Stomach (tissue), 9 donors: ENCODE measurements around the gene ICE1. TPM values are rescaled to one million over a fixed set of nuclear protein-coding genes. Genes with fewer than 3 reads are reported as not detected.
"Not testable (repeated sequence)": the region's sequence is repeated elsewhere in the genome, so short reads cannot be mapped to it uniquely, and the experiment has no call there.

Experiments used
- DNase-seq, 2 donors: peaks; one replicate each; pipeline versions ENCODE4 v3.0.0 to v3.0.0-alpha.2; 2013 to 2019
- H3K27ac ChIP-seq, 5 donors: fragments of 200-600 bp in 4 of 5; sonication (generic) in 4 of 5; one replicate each; pipeline ENCODE4 v1.5.1; 2013 to 2019; ENCODE audit warnings: mild to moderate bottlenecking in 1 of 5, moderate library complexity in 1 of 5
- H3K27me3 ChIP-seq, 3 donors: fragments of 200-600 bp; sonication (generic); one replicate each; pipeline ENCODE4 v1.5.1; 2017 to 2019; ENCODE audit warnings: mixed run types in 1 of 3
- H3K36me3 ChIP-seq, 4 donors: fragments of 200-600 bp; sonication (generic); 1 replicate in 3 of 4; 2 replicates in 1 of 4; pipeline ENCODE4 v1.5.1; 2016 to 2019
- H3K4me1 ChIP-seq, 4 donors: fragments of 200-600 bp; sonication (generic); one replicate each; pipeline ENCODE4 v1.5.1; 2016 to 2019
- H3K4me3 ChIP-seq, 4 donors: fragments of 200-600 bp; sonication (generic) in 3 of 4; one replicate each; pipeline ENCODE4 v1.5.1; 2016 to 2019; ENCODE audit warnings: mild to moderate bottlenecking in 1 of 4
- H3K9me3 ChIP-seq, 4 donors: fragments of 200-600 bp; sonication (generic); one replicate each; pipeline ENCODE4 v1.5.1; 2016 to 2019
- CTCF ChIP-seq, 7 experiments: fragments of 450-650 bp in 4 of 7; fragments of 200-600 bp in 3 of 7; sonication (generic) in 3 of 7; IDR thresholded peaks; one replicate each; pipeline ENCODE4 v1.5.1; 2016 to 2019; ENCODE audit warnings: antibody characterized with exemption in 7 of 7, control low read depth in 2 of 7, mild to moderate bottlenecking in 1 of 7
- EP300 ChIP-seq: sonication (generic); formaldehyde crosslinking; IDR thresholded peaks from one replicate; pipeline ENCODE4 v1.6.1; 2017; ENCODE audit warnings: antibody characterized with exemption
- POLR2A ChIP-seq, 4 donors: fragments of 450-650 bp; IDR thresholded peaks; one replicate each; pipeline ENCODE4 v1.6.1; 2016; ENCODE audit warnings: antibody characterized with exemption in 4 of 4, control low read depth in 2 of 4, mild to moderate bottlenecking in 1 of 4, moderate library complexity in 1 of 4
- POLR2AphosphoS5 ChIP-seq, 3 donors: sonication (generic); formaldehyde crosslinking; IDR thresholded peaks; one replicate each; pipeline ENCODE4 v1.6.1; 2016; ENCODE audit warnings: antibody characterized with exemption in 3 of 3
- WGBS, 5 donors: extraction: QIAGEN DNeasy Blood & Tissue Kit in 3 of 5; methylation state at CpG; one replicate each; pipeline versions ENCODE4 v1.1.5 to v1.1.7; 2013 to 2018; 5-methylcytosine and 5-hydroxymethylcytosine counted together
- intact Hi-C: fragments of 100-400 bp; cut with DNase I; formaldehyde crosslinking; loops from one replicate; pipeline ENCODE4 v1.15.1; 2023; ENCODE audit warnings: low total_unique reads
- polyA plus RNA-seq, 3 donors: library from polyadenylated mRNA; stranded (reverse); fragments of 200-250 nt; gene quantifications; one replicate each; pipeline ENCODE4 v1.2.3, GENCODE V29; 2013
- total RNA-seq, 5 donors: library from RNA; depleted of rRNA; stranded (reverse); fragments of >200 nt; gene quantifications; one replicate each; pipeline versions ENCODE4 v1.1.0 to v1.2.3, GENCODE V29; 2014 to 2016
- donor health status: healthy with polysubstance abuse.
- donor health status: Bipolar disorder and iron deficiency.
- donor health status: healthy.

The ICE1 gene
- total and polyA plus RNA-seq, 8 donors: 4.0 to 44.1 (median 16.7) TPM

GRCh38 chr5:5466227-5466626 is 43.8 kb downstream of the ICE1 start:
- no peak overlapping the region for H3K27ac ChIP-seq
- H3K9me3 ChIP-seq: no peaks in the 10 kb centered on the region
- H3K4me3 ChIP-seq: no peak overlapping the region
- WGBS, 5 donors: 89 to 95% (median 90%) methylated on average over 5 of the region's 5 CpGs
- H3K27me3 ChIP-seq: no peaks in the 10 kb centered on the region
- no peak for DNase-seq
- H3K36me3 ChIP-seq: peaks cover 17 to 89% (median 85%) of the 10 kb centered on the region in 4 donors
- TF ChIP-seq EP300 (no peak), POLR2AphosphoS5 (IDR thresholded peaks at IDR 0.05) (no peak)
- intact Hi-C loops: no loop called here
- H3K4me1 ChIP-seq: no peaks in the 10 kb centered on the region

- TF ChIP-seq EP300: no peak
- intact Hi-C loops: no loop called here
- DNase-seq: no peak
- peaks cover 8 to 74% (median 69%) of the 10 kb centered on the region in 4 donors for H3K36me3 ChIP-seq
- no peaks in the 10 kb centered on the region for H3K4me1 ChIP-seq
- H3K4me3 ChIP-seq: no peak overlapping the region
- WGBS, 5 donors: 92 to 97% (median 94%) methylated on average over 4 of the region's 4 CpGs
- H3K9me3 ChIP-seq: no peaks in the 10 kb centered on the region
- no peaks in the 10 kb centered on the region for H3K27me3 ChIP-seq
- H3K27ac ChIP-seq: no peak overlapping the region
These were observed 45.3 kb downstream of the ICE1 start for GRCh38 chr5:5467737-5468136.

GRCh38 chr5:5470933-5471332 is 48.5 kb downstream of the ICE1 start:
- DNase-seq: no peak
- no peaks in the 10 kb centered on the region for H3K27me3 ChIP-seq
- TF ChIP-seq POLR2A (IDR thresholded peaks at IDR 0.05) (no peak), EP300 (no peak), POLR2AphosphoS5 (IDR thresholded peaks at IDR 0.05) (no peak), CTCF (IDR thresholded peaks at IDR 0.05) (no peak)
- H3K4me1 ChIP-seq: no peaks in the 10 kb centered on the region
- H3K4me3 ChIP-seq: no peak overlapping the region
- no peak overlapping the region for H3K27ac ChIP-seq
- H3K9me3 ChIP-seq: no peaks in the 10 kb centered on the region
- intact Hi-C loops: no loop called here
- H3K36me3 ChIP-seq: peaks cover 0 to 71% (median 67%) of the 10 kb centered on the region in 4 donors

- intact Hi-C loops: no loop called here
- WGBS, 5 donors: 81 to 88% (median 84%) methylated on average over 2 of the region's 2 CpGs
- no peaks in the 10 kb centered on the region for H3K9me3 ChIP-seq
- no peaks in the 10 kb centered on the region for H3K4me1 ChIP-seq
- no peak overlapping the region for H3K27ac ChIP-seq
- H3K4me3 ChIP-seq: no peak overlapping the region
- H3K36me3 ChIP-seq: peaks cover 0 to 71% (median 67%) of the 10 kb centered on the region in 4 donors
- no peak for DNase-seq
- no peak for TF ChIP-seq POLR2AphosphoS5 (IDR thresholded peaks at IDR 0.05)
- no peaks in the 10 kb centered on the region for H3K27me3 ChIP-seq
These were observed 50.7 kb downstream of the ICE1 start for GRCh38 chr5:5473226-5473625.

- Histone ChIP-seq H3K4me1 (no peaks in the 10 kb centered on the region), H3K36me3 (peaks cover 0 to 59% (median 56%) of the 10 kb centered on the region in 4 donors), H3K27me3 (no peaks in the 10 kb centered on the region), H3K27ac (no peak overlapping the region), H3K4me3 (no peak overlapping the region), H3K9me3 (no peaks in the 10 kb centered on the region)
- TF ChIP-seq POLR2A (IDR thresholded peaks at IDR 0.05): no peak
- TF ChIP-seq EP300: no peak
- TF ChIP-seq CTCF (IDR thresholded peaks at IDR 0.05): no peak
- TF ChIP-seq POLR2AphosphoS5 (IDR thresholded peaks at IDR 0.05): no peak
- intact Hi-C loops: no loop called here
- 89 to 96% (median 94%) methylated on average over 5 of the region's 5 CpGs for WGBS, 5 donors
- DNase-seq: no peak
These were observed 52.5 kb downstream of the ICE1 start for GRCh38 chr5:5474961-5475360.

- WGBS, 5 donors: 96 to 99% (median 99%) methylated on average over 2 of the region's 2 CpGs
- Histone ChIP-seq H3K36me3 (peaks cover 0 to 56% (median 54%) of the 10 kb centered on the region in 4 donors), H3K27ac (no peak overlapping the region), H3K9me3 (no peaks in the 10 kb centered on the region), H3K4me1 (no peaks in the 10 kb centered on the region), H3K27me3 (no peaks in the 10 kb centered on the region), H3K4me3 (no peak overlapping the region)
- intact Hi-C loops: no loop called here
- DNase-seq: no peak
- TF ChIP-seq POLR2A (IDR thresholded peaks at IDR 0.05) (no peak), POLR2AphosphoS5 (IDR thresholded peaks at IDR 0.05) (no peak), CTCF (IDR thresholded peaks at IDR 0.05) (no peak), EP300 (no peak)
These were observed 53.5 kb downstream of the ICE1 start for GRCh38 chr5:5475975-5476374.

- H3K4me1 ChIP-seq, intact Hi-C loops, H3K4me3 ChIP-seq, H3K9me3 ChIP-seq, H3K27me3 ChIP-seq, H3K27ac ChIP-seq, DNase-seq: not testable (repeated sequence)
- H3K36me3 ChIP-seq: peaks cover 0 to 62% (median 51%) of the 10 kb centered on the region in 4 donors
- 95 to 100% (median 100%) methylated on average over 1 of the region's 1 CpG for WGBS, 5 donors
These were observed 57.1 kb downstream of the ICE1 start for GRCh38 chr5:5479578-5479977.
